SK-MEL-5 (cell line): ENCODE measurements around the gene HID1. TPM values are rescaled to one million over a fixed set of nuclear protein-coding genes. Genes with fewer than 3 reads are reported as not detected.

Experiments
- DNase-seq: peaks from one replicate; pipeline ENCODE4 v3.0.0-alpha.2; 2016; ENCODE audit warnings: low read depth, low spot score
- in situ Hi-C: cut with HindIII; loops from 2 replicates; pipeline ENCODE4 v1.10.0; 2016; ENCODE audit warnings: low sequenced_read_pairs, high pct_unique_total_duplicates, low pct_unique_long_range_greater_than_20kb
- total RNA-seq: library from RNA; depleted of rRNA; stranded (reverse); fragments of >200 nt; shearing (Covaris generic); gene quantifications from 2 replicates; pipeline ENCODE4 v1.2.3, GENCODE V29; 2014

The HID1 gene
- total RNA-seq, 1 experiment from 2014 or later = 0.21 TPM

DNA sequence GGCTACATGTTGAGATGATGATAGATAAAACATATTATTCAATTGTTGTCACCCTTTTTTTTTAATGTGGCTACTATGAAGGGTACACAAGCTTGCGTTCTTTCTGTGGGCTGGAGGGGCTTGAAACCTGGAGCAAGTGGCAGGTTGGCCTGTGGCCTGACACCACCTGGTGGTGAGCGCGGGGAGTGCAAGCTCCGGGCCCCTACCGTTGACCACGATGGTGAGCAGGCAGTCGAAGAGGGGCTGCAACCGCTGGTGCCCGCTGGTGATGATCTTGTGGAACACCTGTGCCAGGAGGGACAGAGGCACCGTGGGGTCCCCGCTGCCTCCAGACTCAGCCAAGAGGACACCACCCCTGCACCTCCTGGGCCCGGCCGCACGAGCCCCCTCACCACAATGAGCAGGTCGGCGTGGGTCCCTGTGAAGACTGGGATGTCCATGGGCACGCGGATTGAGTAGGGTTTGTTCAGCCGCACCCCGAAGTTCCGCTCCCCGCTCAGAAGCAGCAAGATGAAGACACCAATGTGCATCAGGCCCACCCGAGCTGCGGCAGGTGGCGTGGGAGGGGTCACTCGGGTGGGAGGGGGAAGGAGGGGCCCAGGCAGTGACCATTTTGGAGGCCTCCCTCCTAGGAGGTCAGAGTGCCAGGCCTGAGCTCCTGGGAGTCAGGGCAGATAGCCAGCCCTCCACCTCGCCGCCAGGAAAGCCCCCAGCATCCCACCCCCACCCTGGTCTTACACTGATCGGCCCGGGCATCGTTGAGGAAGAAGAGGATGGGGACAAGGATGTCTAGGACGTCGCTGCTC, 14.4 kb downstream of the HID1 start:
- peak; percentile 79 for DNase-seq
- in situ Hi-C loops = no loop called here

DNA sequence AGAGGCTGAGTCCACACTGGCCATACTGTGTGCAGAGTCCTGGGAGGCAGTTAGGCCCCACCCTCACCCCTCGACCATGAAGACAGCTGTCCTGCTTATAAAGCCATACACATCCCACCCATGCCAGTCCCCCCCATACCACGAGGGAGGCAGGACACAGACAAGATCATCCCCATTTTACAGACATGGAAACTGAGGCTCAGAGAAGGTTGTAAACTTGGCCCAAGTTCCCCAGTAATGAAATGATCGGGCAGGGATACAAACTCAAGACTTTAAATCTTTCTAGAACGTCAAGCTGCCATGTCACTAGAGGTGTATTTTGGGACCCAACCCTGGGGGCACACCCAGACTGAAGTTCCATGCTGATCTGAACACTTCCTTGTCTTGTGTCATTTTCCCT, 16.5 kb downstream of the HID1 start:
- in situ Hi-C loops = no loop called here
- DNase-seq = no peak

DNA sequence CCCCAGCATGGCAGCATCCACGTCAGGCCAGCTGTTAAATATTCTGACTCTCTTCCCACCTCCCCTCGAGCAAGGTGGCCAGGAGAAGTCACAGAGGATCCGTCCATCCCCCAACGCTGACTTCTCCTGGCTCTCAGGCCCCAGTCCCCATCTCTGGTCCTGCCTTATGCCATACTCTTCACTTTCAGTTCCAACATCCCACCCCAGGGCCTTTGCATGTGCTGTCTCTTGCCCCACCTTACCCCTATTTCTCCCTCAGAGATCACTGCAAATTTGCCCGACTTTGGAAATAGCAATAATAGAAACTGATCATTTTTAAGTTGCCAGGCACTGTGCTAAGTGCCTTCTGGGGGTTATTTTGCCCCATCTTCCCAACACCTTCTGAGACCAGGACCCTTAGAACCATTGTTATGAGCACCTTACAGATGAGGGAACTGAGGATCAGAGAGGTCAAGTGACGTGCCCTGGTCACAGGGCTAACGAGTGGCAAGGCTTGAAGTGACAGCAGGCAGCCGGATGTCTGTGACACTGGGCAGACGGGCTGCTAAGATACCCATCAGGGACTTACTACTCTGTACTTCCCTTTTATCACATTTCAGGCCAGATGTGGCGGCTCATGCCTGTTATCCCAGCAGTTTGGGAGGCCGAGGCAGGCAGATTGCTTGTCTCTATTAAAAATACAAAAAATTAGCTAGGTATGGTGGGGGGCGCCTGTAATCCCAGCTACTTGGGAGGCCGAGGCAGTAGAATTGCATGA, 17.7 kb downstream of the HID1 start:
- DNase-seq = no peak
- in situ Hi-C loops = no loop called here

DNA sequence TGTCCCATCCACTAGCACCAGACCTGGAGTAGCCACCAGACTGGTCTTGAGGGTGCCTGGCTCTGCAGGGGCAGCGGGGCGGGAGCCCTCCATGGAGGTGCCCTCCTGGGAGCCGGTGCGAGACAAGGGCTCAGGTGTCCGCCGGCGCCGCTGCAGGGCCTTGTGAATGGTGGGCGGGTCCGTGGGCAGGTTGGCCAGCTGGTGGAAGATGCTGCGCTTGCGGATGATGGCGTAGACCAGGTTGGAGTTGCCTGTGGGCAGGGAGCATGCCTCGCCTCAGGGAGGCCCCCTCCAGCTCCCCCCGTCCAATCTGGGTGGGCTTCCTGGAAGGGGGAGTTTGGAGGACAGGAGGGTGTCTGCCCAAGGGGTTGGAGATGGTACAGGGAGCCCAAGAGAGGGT, 18.4 kb downstream of the HID1 start:
- no peak for DNase-seq
- in situ Hi-C loops = no loop called here

DNA sequence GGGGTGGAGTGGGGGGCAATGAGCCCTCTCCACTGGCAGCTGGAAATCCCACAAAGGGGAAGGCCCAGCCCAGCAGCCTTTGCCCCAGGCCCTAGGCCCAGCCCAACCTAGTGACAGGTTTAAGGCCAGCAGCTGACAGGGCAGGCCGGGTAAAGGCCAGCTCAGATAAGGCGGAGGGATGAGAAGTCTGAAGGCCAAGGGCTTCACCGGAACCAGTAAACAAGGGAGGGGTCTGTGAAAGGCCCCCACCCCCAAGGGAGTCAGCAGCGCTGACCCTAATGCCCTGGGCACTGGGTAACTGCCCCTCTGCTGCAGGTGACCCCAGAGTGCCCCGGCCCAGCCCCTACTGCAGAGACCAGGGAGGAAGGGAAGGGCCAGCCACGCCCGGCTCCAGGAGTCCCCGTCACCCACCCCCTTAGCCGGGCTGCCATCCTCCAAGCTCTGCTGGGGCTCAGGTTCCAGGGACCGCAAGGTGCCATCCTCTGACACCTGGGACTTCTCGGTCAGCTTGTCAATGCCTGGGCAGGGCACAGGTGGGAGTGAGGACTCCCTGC, 19.3 kb downstream of the HID1 start:
- no peak for DNase-seq
- in situ Hi-C loops = no loop called here

DNA sequence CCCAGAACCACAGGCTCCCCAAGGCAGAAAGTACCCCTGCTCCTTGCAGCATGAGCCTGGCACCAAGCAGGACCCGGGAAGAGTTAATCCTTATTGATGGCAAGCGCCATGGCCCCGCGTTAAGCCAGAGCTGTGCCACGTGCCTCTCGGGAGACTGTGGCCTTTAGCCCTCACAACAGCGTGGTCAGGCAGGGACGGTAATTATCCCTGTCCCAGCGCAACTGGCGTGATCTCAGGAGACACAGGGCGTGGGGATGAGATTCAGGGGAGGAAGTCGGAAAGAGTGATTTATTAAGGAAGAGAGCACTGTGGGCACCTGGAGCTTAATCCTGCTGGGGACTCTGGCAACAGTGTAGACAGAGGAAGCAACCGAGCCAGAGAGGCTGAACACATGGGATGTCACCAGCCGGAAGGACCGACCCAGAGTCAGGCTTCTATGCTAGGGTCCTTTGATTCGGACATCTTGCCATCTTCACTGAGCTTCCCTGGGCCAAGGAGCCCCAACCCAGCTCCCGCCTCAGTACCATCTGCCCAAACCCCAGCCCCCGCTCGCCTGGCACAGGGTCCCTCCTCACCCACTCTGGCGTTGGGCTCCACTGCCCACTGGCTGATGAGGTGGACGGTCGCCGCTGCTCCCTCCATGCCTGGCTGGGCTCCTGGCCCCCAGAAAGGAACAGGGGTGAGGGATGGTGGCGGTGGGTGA, 20.0 kb downstream of the HID1 start:
- no peak for DNase-seq
- in situ Hi-C loops = no loop called here

DNA sequence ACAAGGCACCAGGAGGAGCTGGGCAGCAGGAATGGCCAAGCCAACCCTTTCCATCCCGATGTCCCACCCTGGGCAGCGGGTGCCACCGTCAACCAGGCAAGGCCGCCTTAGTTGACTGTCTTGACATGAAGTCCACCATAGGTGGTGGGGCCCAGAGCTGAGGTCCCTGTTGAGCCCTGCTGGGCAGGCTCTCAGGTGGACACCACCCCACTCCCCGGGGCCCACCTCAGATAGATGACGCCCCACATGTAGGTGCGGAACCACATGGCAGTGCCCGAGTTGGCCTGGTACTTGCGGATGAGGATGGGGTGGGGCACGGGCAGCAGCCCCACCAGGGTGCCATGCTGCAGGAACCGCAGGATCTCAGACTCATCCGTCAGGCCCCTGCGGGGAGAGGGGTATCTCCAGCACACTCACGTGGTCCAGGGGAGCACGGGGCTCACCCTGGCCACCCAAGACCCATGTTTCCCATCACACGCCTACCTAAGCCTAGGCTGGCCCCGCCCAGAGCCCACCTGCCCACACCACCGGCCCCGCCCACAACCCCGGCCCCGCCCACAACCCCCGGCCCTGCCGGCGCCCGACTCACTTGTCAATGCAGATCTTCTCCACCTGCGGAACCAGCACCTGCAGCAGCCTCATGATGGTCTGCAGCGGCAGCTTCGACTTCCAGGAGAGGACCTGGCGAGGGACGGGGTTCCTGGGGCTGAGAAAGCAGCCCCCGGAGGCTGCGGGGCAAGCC, 20.7 kb downstream of the HID1 start:
- no peak for DNase-seq
- in situ Hi-C loops = no loop called here

DNA sequence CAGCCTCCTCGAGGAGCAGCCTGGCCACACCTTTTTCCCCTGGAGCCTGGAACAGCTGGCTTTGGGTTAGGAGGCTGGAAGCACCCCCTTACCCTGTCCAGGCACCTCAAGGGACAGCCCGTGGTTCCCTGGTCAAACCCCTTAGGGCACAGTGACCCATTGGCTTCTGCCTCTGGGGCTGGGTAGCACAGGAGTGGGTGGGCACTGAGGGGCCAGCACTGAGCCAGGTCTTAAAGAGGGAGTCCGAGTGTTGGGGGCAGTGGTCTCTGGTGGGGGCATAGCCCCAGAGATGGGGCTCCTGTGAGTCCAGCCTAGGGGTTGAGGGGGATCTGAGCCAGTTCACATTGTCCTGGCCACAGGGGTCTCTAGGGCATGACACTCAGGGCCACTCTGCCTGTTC, 21.5 kb downstream of the HID1 start:
- in situ Hi-C loops = no loop called here
- DNase-seq = no peak

DNA sequence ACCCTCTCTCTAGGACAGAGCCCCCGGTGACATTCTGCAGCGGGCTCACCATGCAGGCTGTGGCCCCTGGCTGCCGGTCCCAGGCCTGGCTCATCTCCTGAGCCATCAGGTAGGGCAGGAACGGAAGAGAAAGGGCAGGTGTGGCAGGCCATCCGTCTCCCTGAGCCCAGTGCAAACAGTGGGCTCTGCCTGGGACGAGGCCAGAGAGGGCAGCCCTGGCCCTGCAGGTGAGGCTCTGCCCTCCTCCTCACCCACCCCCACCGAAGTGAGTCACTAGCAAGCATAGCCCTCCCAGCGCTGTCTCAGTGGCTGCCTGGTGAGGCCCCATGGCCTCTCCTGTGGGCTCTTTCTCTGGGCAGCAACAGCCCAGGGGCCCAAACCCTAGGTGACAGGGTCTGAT, 22.4 kb downstream of the HID1 start:
- DNase-seq = no peak

DNA sequence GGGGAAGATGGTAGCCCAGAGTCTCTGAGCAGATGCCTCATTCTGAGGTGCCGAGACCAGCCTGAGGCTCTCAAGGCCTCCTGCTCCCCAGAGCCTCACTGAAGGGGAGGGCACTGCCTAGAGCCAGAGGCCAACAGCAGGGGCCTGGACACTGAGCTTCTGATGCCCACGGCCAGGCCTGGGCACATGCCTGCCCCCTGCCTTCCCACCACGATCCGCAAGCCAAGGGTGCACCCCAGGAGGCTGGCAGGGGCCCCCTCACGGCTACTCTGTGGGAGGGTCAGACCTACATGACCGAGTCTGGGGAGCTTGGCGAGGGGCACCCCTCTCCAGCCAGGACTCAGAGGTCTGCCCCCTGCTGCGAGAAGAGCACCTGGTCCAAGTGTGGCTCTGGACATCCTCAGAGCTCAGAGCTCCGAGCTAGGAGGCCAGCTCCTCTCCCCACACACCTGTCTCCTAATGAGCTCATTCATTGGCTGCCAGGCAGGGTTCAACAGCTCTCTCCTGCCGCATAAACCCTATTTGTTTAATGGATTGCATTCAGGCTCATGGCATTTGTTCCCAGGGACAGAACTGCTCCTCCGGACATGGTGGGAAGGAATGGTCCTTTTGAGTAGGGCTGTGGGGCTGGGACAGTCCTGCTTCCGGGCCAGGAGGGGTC, 23.0 kb downstream of the HID1 start:
- DNase-seq = no peak

More for the DNA sequence above, 22.4 kb downstream of the HID1 start:
- in situ Hi-C loops = no loop called here

DNA sequence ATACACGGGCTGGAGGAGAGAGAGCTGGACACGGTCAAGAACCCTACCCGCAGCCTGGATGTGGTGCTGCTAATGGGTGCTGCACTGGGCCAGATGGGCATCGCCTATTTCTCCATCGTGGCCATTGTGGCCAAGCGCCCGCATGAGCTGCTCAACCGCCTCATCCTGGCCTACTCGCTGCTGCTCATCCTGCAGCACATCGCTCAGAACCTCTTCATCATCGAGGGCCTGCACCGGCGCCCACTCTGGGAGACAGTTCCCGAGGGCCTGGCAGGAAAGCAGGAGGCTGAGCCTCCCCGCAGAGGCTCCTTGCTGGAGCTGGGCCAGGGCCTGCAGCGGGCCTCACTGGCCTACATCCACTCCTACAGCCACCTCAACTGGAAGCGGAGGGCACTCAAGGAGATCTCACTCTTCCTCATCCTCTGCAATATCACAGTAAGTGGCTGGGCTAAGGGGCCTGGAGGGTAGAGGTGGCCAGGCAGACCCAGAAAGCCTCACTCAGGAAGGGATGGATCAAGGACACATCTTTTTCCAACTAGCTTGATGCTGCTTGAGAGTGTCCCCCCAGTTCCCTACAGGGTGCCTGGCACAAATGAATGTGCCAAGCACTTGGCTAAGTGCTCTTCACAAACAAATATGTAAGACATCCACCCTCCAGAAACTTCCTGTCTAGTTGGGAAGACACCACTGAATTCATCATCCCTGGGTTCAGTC, 25.4 kb downstream of the HID1 start:
- in situ Hi-C loops = no loop called here
- no peak for DNase-seq

More for the DNA sequence above, 23.0 kb downstream of the HID1 start:
- in situ Hi-C loops = no loop called here

DNA sequence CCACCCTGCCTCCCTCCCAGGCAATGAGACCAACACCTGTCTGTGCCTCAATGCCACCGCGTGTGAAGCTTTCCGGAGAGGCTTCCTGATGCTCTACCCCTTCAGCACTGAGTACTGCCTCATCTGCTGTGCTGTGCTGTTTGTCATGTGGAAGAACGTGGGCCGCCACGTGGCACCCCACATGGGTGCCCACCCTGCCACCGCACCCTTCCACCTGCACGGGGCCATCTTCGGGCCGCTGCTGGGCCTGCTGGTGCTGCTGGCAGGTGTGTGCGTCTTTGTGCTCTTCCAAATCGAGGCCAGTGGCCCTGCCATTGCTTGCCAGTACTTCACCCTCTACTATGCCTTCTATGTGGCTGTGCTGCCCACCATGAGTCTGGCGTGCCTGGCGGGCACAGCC, 25.9 kb downstream of the HID1 start:
- in situ Hi-C loops = no loop called here
- DNase-seq = no peak

DNA sequence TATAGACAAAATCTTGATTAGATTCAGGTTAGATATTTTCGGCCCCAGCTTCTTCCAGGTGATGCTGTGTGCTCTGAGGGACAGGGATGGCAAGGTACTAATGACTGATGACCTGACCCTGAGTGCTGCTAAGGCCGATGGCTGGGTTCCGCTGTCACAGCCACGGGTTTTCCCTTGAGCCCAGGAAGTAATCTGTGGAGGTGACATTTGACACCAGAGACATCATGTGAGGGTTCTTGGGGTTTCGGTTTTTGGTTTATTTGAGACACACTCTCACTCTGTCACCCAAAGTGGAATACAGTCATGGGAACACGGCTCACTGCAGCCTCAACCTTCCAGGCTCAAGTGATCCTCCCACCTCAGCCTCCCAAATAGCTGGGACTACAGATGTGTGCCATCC, 27.0 kb downstream of the HID1 start:
- no peak for DNase-seq
- in situ Hi-C loops = no loop called here

DNA sequence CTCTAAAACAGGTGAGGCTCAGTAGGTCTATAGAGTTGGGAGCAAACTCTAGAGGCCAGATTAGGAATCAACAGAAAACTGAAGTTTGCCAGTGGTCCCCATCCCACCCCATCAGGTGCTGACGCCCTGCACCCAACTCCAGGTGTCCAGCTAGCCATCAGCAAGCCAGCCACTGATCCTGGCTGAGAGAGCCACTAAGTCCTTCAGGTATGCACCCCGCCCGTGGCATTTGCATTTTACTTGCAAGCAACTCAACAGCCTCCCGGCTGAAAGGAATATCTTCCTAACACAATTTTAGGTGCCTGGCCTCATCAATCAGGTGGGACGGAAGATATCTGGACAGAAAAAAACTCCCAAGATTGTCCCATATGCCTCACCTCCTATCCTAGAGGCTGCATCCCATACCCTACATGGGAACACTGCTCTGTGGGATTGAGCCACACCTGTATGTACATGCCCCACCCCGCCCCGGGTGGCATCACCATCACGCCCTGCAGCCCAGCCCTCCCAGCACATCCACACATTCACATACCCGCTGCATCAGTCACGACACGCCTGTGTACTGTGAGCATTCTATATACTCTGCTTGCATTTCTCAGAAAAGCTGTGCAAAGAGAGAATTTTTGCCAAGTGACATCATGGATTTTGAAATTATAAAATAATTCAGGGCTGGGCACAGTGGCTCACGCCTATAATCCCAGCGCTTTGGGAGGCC, 28.6 kb downstream of the HID1 start:
- in situ Hi-C loops = no loop called here
- DNase-seq = no peak

DNA sequence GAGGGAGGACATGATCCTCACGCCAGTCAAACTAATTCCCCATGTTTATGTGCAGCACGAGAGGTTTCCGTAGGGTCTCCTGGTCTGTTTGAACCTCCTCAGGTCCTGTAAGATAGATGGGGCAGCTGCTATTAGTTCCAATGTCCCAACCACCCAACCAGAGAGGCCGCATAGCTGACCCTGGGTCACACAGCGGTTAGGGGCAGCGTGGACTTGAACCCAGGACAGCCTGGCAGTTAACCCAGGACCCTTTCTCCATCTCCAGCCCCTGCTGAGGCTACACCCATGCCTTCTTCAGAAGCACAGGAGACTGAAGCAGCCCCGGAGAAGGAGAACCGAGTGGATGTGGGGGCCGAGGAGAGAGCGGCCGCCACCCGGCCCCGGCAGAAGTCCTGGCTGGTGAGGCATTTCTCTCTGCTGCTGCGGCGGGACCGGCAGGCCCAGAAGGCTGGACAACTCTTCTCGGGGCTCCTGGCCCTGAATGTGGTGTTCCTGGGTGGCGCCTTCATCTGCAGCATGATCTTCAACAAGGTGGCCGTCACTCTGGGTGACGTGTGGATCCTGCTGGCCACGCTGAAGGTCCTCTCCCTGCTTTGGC, 31.3 kb downstream of the HID1 start:
- in situ Hi-C loops = no loop called here
- DNase-seq = no peak

DNA sequence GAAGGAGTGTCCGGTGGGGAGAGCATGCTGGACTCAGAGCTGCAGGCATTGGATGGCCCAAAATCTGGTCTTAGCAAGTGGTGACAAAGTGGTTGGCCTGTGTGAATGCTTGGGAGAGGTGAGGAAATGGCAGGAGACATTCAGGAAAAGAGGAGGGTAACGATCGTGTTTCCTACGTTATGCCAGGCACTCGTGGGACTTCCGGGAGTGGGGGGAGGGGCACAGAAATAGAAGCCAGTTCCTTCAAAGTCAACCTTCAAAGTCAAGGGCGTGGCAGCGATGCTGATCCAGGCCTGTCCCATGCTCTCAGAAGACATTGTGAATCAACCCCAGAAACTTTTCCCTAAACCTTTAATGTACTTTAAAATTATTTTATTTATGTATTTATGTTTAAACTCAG, 33.0 kb downstream of the HID1 start:
- no peak for DNase-seq
- in situ Hi-C loops = no loop called here
